GM23248 (cell line): ENCODE results near the gene DENND5B. TPM values are rescaled to one million over a fixed set of nuclear protein-coding genes. Genes with fewer than 3 reads are reported as not detected.
"Not testable (repeated sequence)": the region's sequence is repeated elsewhere in the genome, so short reads cannot be mapped to it uniquely, and the experiment has no call there.

Experiments used
- DNase-seq: peaks from one replicate; pipeline ENCODE4 v3.0.0-alpha.2; 2015
- H2AFZ ChIP-seq: fragments of 200-600 bp; sonication (generic); 2 replicates; pipeline ENCODE4 v1.6.1; 2016; ENCODE audit warnings: antibody characterized with exemption
- H3F3A ChIP-seq: fragments of 200-600 bp; sonication (generic); 2 replicates; pipeline ENCODE4 v1.6.1; 2016; ENCODE audit warnings: mild to moderate bottlenecking, antibody characterized with exemption, mixed run types; ENCODE audit not compliant: insufficient read depth
- H3K27ac ChIP-seq: fragments of 200-600 bp; sonication (generic); 2 replicates; pipeline ENCODE4 v1.5.1; 2016; ENCODE audit warnings: mild to moderate bottlenecking
- H3K27me3 ChIP-seq: fragments of 200-600 bp; sonication (generic); replicated peaks from 2 replicates; pipeline ENCODE4 v1.6.1; 2016; ENCODE audit warnings: mild to moderate bottlenecking; ENCODE audit not compliant: insufficient read depth
- H3K36me3 ChIP-seq: fragments of 200-600 bp; sonication (generic); 2 replicates; pipeline ENCODE4 v1.6.1; 2016; ENCODE audit warnings: low read depth, mild to moderate bottlenecking
- H3K4me1 ChIP-seq: fragments of 200-600 bp; sonication (generic); 2 replicates; pipeline ENCODE4 v1.6.1; 2016; ENCODE audit warnings: mild to moderate bottlenecking; ENCODE audit not compliant: insufficient read depth
- H3K4me2 ChIP-seq: fragments of 200-600 bp; sonication (generic); one replicate; pipeline ENCODE4 v1.6.1; 2016; ENCODE audit warnings: mild to moderate bottlenecking; ENCODE audit not compliant: unreplicated experiment
- H3K4me3 ChIP-seq: fragments of 200-600 bp; sonication (generic); 2 replicates; pipeline ENCODE4 v1.5.1; 2016; ENCODE audit warnings: mild to moderate bottlenecking
- H3K79me2 ChIP-seq: fragments of 200-600 bp; sonication (generic); 2 replicates; pipeline ENCODE4 v1.6.1; 2016; ENCODE audit warnings: mild to moderate bottlenecking; ENCODE audit not compliant: insufficient read depth
- H3K9ac ChIP-seq: fragments of 200-600 bp; sonication (generic); 2 replicates; pipeline ENCODE4 v1.6.1; 2016; ENCODE audit warnings: mild to moderate bottlenecking
- H3K9me2 ChIP-seq: fragments of 200-600 bp; sonication (generic); 2 replicates; pipeline ENCODE4 v1.6.1; 2016; ENCODE audit warnings: mixed run types, mild to moderate bottlenecking, moderate library complexity; ENCODE audit not compliant: insufficient read depth
- H3K9me3 ChIP-seq: fragments of 200-600 bp; sonication (generic); one replicate; pipeline ENCODE4 v1.6.1; 2017; ENCODE audit warnings: low read depth
- H4K20me1 ChIP-seq: fragments of 200-600 bp; sonication (generic); 2 replicates; pipeline ENCODE4 v1.6.0; 2016; ENCODE audit not compliant: insufficient read depth
- EZH2 ChIP-seq: fragments of 200-600 bp; sonication (generic); IDR thresholded peaks from 2 replicates; pipeline ENCODE4 v1.6.1; 2018; ENCODE audit warnings: antibody characterized with exemption, mild to moderate bottlenecking; ENCODE audit not compliant: insufficient read depth, poor library complexity, severe bottlenecking
- EZH2phosphoT487 ChIP-seq: fragments of 200-600 bp; sonication (generic); IDR thresholded peaks from 2 replicates; pipeline ENCODE4 v1.6.1; 2018; ENCODE audit warnings: antibody characterized with exemption, moderate library complexity, mild to moderate bottlenecking, low read depth; ENCODE audit not compliant: insufficient read depth
- WGBS, 2 experiments: methylation state at CpG; one replicate each; pipeline ENCODE4 v1.1.6; 2015 to 2017; ENCODE audit warnings: low lambda C conversion rate in 2 of 2, low coverage in 1 of 2; ENCODE audit errors: missing lambda C conversion rate in 2 of 2; 5-methylcytosine and 5-hydroxymethylcytosine counted together
- in situ Hi-C: fragments of 300-500 bp; cut with MboI; formaldehyde crosslinking; loops from 2 replicates; pipeline ENCODE4 v1.15.0; 2020
- polyA plus RNA-seq: library from polyadenylated mRNA; unstranded; fragments of >200 nt; fragmentation: Nextera tagmentation; extraction: Ambion mirVana; gene quantifications from 2 replicates; pipeline ENCODE4 v1.2.1, GENCODE V29; 2016
- total RNA-seq: library from RNA; depleted of rRNA; stranded (reverse); fragments of >200 nt; shearing (Covaris generic); gene quantifications from 2 replicates; pipeline ENCODE4 v1.2.3, GENCODE V29; 2014

Gene DENND5B
- total and polyA plus RNA-seq, 2 experiments from 2014 or later, result 9.9 to 12.0 TPM

DNA sequence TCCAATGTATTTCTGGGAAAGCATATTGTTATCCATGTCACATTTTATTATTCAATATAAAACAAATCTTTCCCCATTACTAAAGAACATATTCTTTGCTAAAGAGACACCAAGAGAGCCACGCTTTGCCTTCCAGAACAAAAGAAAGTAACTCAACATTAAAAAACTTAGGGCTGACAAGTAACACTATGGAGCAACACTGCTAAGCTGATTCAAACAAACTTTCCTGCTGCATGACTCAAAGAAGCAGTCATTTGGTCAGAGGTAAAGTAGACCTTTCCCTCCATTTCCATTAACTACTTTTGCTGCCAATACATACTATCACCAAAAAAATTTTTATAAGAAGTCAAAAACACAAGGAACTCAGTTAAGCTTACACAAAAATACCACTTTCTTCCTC is 83.0 kb downstream of the DENND5B start:
- Histone ChIP-seq H3K4me1 (peaks cover 32% of the 10 kb centered on the region), H3K36me3 (no peaks in the 10 kb centered on the region), H3F3A (peaks cover 7% of the 10 kb centered on the region; the same call in 1 of the 2 replicates), H2AFZ (no peak overlapping the region), H3K9ac (no peak overlapping the region), H3K27me3 (no peaks in the 10 kb centered on the region), H3K9me2 (no peaks in the 10 kb centered on the region), H3K9me3 (no peaks in the 10 kb centered on the region), H3K27ac (peak overlapping the region; percentile 29), H3K4me3 (no peak overlapping the region), H4K20me1 (no peaks in the 10 kb centered on the region), H3K4me2 (peak overlapping the region; percentile 52), H3K79me2 (peaks cover 63% of the 10 kb centered on the region)
- TF ChIP-seq EZH2 (no peak), EZH2phosphoT487 (no peak)
- peak; percentile 79 for DNase-seq
- in situ Hi-C loops, result no loop called here
- WGBS, 2 experiments, result 39 to 58% methylated on average over 1 of the region's 1 CpG

DNA sequence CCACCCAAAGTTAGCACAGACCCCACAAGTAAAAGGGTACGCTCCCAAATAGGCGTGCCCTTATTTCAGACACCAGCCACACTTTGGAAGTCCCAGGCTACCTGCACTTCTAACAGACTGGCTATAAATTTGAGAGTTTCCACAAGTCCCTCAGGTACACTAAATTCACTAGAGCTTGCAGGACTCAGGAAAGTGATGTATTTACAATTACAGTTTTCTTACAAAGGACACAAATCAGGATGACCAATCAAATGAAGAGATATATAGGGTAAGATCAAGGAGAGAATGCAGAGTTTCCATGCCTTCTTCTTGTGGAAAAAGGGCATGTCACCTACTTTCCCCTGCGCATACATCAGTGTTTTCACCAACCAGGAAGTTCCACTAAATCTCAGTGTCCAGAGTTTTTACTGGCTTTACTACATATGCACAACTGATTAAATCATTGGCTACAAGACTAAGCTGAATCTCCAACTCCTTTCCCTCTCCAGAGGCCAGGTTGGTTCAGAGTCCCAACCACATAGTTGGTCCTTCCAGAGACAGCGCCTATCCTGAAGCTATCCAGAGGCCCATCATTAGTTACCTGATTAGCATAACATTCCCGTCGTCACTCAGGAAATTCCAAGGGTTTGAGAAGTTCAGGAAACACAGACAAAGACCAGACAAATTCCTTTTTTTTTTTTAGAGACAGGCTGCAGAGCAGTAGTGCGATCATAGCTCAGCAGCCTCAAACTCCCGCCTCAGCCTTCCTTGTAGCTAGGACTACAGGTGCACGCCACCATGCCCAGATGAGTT is 84.2 kb downstream of the DENND5B start:
- Histone ChIP-seq H2AFZ (no peak overlapping the region), H3K4me1 (peaks cover 32% of the 10 kb centered on the region), H3K9me3 (no peaks in the 10 kb centered on the region), H3K4me3 (no peak overlapping the region), H3K9ac (no peak overlapping the region), H3K27me3 (no peaks in the 10 kb centered on the region), H3F3A (peaks cover 7% of the 10 kb centered on the region; the same call in 1 of the 2 replicates), H4K20me1 (no peaks in the 10 kb centered on the region), H3K27ac (no peak overlapping the region), H3K9me2 (no peaks in the 10 kb centered on the region), H3K36me3 (no peaks in the 10 kb centered on the region), H3K4me2 (no peak overlapping the region), H3K79me2 (peaks cover 63% of the 10 kb centered on the region)
- peak; percentile 27 for DNase-seq
- TF ChIP-seq EZH2 (no peak), EZH2phosphoT487 (no peak)
- WGBS, 2 experiments, result 80 to 84% methylated on average over 9 of the region's 9 CpGs
- in situ Hi-C loops, result no loop called here

DNA sequence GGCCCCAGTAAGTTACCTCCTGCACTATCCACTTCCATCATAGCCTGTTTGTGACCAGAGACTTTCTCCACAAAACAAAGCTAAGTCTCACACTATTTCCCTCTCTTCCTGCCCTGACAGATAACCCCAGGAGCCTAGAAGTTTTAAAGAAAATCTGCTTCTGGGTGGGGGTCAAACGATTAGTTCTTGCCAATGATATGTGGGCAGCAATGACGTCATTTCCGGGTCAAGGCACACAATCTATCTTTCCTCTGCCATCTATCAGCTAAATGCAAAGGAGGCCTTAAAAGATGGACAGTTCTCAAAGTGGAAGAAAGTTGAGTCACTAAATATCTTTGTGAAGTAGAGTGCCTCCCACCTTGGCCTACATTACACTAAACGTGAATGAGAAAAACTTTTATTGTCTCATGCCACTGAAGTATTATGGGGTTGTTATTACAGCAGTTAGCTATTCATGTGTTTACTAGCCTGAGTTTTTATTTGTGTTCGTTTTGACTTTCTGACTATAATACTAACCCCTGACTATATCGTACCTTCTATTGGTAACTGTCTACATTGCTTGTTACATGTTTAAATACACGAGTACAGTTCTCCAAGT is 86.2 kb downstream of the DENND5B start:
- H4K20me1 ChIP-seq, result no peaks in the 10 kb centered on the region
- H3K4me1 ChIP-seq, result peaks cover 25% of the 10 kb centered on the region
- H3F3A ChIP-seq, result peaks cover 7% of the 10 kb centered on the region; the same call in 1 of the 2 replicates
- no peak overlapping the region for H3K4me3 ChIP-seq
- H2AFZ ChIP-seq, result no peak overlapping the region
- H3K27me3 ChIP-seq, result no peaks in the 10 kb centered on the region
- no peak overlapping the region for H3K9ac ChIP-seq
- no peaks in the 10 kb centered on the region for H3K36me3 ChIP-seq
- DNase-seq, result no peak
- WGBS, 2 experiments, result 90% methylated on average over 7 of the region's 7 CpGs
- no peak for TF ChIP-seq EZH2
- no peak for TF ChIP-seq EZH2phosphoT487
- no peak overlapping the region for H3K4me2 ChIP-seq
- in situ Hi-C loops, result no loop called here
- H3K79me2 ChIP-seq, result peaks cover 66% of the 10 kb centered on the region
- H3K9me2 ChIP-seq, result no peaks in the 10 kb centered on the region
- no peaks in the 10 kb centered on the region for H3K9me3 ChIP-seq
- H3K27ac ChIP-seq, result no peak overlapping the region

DNA sequence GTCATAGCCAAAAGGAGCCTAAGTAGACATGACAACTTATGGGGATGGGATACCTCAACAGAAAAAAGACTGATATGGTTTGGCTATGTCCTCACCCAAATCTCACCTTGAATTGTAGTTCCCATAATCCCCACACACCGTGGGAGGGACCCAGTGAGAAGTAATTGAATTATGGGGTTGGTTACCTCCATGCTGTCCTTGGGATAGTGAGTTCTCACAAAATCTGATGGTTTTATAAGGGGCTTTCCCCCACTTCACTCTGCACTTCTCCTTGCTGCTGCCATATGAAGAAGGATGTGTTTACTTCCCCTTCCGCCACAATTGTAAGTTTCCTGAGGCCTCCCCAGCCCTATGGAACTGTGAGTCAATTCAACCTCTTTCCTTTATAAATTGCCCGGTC is 89.9 kb downstream of the DENND5B start:
- WGBS, 2 experiments, result 97 to 98% methylated on average over 3 of the region's 3 CpGs
- H3K9me2 ChIP-seq, in situ Hi-C loops: not testable (repeated sequence)

More for the DNA sequence above, 89.9 kb downstream of the DENND5B start:
- H3K79me2 ChIP-seq, result peaks cover 60% of the 10 kb centered on the region
- H4K20me1 ChIP-seq, H3K4me3 ChIP-seq, H3K36me3 ChIP-seq, H3K4me2 ChIP-seq, H3K4me1 ChIP-seq, H3F3A ChIP-seq, H2AFZ ChIP-seq, H3K27me3 ChIP-seq, H3K9me3 ChIP-seq, H3K9ac ChIP-seq, H3K27ac ChIP-seq, DNase-seq: not testable (repeated sequence)
